T follicular helper cell (primary cell): ENCODE results near the gene RHO.
"Not testable (repeated sequence)": the region's sequence is repeated elsewhere in the genome, so short reads cannot be mapped to it uniquely, and the experiment has no call there.

Source experiments
- DNase-seq: peaks from one replicate; pipeline ENCODE4 v3.0.0-alpha.2; 2020; ENCODE audit warnings: low read depth

The RHO gene

DNA sequence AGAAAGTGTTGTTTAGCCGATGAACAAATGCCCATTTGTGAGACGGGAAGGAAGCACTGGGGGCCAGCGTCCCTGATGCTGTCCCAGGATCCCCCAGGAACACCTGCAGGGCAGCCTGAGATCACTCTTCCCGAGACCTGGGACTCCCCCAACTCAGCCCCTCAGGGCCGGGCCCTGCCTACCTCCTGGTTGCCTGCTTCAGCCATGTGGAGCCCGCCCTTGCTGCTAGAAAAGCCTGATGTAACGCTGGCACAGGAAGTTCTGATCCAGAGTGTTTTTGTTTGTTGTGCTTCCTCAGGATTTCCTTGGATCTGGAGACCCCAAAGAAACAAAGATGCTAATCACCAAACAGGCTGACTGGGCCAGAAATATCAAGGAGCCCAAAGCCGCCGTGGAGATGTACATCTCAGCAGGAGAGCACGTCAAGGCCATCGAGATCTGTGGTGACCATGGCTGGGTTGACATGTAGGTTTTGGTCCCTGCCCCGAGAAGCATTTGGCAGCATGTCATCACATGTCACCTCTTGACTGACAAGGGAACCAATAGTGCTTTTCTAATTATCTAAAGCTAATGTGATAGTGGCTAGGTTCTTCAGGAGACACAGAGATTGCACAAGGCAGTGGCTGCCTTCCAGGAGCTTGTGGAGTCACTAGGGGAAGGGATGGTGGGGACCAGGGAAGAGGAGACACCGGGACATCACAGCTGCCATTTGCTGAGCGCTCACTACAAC is 28.7 kb upstream of the RHO start:
- DNase-seq = not testable (repeated sequence)

- no peak for DNase-seq
Measured at GRCh38 chr3:129500334-129500658, 28.1 kb upstream of the RHO start.

- DNase-seq = no peak
Measured at GRCh38 chr3:129501630-129502029, 26.8 kb upstream of the RHO start.

DNA sequence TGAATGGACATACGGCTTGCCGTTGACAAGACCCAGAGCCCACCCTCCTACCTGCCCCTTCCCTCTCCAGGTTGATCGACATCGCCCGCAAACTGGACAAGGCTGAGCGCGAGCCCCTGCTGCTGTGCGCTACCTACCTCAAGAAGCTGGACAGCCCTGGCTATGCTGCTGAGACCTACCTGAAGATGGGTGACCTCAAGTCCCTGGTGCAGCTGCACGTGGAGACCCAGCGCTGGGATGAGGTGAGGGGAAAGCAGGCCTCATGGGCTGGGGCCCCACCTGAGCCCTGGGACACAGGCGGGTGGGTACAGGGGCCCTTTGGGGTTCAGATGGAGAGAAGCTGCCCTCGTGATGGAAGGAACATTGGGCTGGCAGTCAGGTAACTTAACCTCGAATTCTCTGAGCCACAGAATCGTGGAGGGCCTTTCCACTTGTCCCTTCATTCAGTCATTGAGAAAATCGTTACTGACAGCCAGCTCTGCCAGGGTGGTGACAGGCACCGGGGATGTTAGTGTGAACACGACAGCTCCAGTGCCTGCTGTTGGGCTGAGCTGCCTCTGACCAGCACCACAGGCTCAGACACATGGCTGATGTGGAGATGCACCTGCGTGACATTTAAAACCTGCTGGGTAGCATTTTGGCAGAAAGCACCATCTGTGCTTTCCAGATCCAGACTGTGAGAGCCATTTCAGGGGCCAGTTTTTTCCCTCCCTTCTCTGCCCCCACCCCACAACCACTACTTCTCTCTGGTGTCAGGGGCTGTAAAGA is 25.6 kb upstream of the RHO start:
- no peak for DNase-seq

GRCh38 chr3:129503471-129504291 is 24.8 kb upstream of the RHO start:
- DNase-seq = no peak

DNA sequence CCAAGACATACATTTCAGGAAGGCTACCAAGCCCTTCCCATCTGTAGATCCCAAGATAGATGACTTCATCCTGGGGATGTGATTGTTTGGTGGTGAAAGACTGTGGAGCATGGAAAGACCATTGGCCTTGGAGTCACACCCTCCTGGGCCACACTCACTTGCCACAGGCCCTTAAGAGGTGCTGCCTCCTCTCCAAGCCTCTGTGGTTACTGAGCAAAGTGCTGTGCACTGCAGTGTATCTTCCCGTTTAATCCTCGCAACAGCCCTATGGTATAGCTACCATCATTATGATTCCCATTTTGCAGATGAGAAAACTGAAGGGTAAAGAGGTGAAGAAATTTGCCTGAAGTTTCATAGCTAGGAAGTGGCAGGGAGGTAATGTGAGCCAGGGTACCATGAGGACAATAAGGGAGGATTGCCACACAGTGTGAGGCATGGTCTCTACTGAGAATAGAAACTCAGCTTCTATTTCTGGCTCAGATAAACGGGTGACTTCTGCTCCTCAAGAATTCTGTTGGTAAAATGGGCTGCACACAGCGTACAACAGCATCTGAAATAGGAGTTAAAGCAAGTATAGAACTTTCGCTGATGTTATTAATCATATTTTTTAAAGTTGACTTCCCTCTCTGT is 23.9 kb upstream of the RHO start:
- DNase-seq = no peak

DNA sequence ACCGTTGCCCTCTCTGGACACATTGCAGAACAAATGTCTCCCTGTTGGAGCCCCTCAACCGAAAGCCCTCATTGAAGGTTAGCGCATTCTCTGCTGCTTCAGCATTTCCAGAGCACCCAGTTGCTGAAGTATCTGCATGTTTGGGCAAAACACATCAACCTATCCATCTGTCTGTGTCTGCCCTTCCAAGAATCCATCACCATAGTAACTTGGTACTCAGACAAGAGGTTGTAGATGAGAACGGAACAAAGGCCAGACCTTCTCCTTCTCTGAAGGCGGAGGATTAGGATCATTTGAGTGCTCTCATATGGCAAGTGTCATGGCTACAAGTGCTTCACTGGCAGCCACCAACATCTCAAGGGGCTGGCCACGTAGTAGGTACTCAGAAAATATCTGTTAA is 23.1 kb upstream of the RHO start:
- DNase-seq = no peak

GRCh38 chr3:129506231-129506742 is 22.2 kb upstream of the RHO start:
- DNase-seq = no peak

GRCh38 chr3:129507181-129507831 is 21.1 kb upstream of the RHO start:
- DNase-seq = no peak

DNA sequence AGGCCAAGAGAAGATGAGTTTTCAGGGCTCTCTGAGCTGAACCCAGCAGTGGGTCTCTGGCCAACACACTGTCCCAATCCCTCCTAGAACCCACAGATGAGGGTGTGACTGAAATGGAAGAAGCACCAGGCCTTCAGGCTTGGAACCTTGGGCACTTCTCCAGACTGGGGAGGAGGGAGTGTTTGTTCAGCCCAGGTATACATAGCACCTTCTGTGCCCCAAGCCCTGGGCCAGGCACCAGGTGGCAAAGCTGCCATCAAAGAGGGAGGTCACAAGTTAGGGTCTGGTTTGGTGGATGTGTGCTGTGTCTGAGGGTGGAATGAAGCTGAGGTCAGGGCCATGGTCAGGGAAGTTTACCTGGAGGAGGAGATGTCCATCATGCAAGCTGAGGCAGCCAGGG is 15.8 kb upstream of the RHO start:
- no peak for DNase-seq

DNA sequence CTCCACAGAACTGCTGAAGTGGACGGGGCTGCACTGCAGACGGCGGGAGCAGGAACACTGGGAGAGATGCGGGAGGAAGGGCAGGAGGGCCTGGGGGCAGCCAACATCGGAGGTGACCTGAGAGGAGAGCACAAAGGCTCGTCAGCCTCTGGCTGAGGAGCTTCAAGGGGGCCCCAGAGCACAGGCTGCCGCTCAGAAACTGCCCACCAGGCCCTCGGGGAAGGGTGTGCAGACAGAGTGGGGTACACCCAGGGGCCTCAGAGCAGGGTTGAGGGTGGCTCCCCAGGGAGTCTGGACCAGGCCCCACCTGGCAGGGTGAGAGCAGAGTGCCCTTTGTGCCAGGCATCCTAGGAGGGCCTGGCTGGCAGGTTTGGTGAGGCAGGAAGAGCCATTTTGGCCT is 14.7 kb upstream of the RHO start:
- DNase-seq = no peak

DNA sequence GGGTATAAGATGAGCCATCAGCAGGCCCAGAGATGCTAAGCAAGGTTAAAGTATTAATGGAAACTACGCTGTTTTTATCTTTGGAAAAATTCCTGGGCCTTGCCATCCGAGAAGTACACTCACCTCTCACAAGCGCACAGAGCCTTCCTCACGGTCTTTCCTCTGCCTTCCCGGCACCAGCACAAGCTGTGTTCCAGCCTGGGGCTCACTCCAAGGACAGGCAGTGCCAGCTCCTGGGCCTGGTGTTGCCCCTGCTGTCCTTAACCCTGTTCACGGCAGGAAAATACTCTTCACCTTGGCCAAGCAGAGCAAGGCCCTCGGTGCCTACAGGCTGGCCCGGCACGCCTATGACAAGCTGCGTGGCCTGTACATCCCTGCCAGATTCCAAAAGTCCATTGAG is 14.3 kb upstream of the RHO start:
- DNase-seq = no peak

DNA sequence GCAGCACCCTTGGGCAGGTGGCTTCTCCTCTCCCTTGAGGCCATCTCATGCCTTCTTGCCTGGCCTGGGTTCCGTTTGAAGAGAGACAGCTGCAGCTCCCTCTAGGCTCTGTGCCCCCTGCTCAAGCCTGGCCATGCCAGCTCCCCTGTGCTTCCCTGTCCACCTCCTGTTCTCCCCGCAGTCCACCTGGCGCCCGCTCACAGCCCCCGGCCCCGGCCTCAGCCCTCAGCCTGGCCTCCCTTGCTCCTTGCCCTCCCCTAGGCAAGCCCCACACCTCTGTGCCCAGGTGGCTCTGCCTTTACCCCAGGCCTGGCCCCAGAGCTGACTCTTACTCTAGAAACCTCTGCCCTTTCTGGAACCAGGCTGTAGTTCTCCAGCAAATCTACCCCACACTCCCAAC is 13.9 kb upstream of the RHO start:
- no peak for DNase-seq

DNA sequence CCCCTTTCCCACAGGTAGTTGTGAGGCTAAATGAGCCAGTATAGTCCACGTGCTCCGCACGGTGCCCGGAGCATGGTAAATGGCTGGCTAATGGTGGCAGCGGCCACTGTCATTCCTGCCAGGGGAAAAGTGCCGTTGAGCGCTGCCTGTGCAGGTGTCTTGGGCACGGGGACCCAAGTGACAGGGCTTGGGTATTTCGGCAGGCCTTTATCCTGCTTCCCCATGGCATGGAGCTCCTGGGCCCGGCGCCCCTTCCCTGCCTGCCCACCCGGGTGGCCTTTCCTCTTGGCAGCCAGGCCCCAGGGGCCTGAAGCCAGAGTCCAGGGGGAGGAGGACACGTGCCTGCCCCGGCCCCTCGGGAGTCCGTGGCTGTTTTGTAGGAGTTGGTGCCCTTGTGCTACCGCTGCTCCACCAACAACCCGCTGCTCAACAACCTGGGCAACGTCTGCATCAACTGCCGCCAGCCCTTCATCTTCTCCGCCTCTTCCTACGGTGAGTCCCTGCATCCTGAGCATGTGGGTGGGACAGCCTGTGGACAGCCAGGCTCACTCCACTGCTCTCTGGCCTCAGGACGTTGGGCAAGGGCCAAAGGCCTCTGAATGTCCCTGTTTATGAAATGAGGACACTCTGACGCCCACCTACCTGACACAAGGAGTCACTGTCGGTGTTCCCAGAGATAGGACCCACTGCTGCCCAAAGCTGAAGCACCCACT is 13.2 kb upstream of the RHO start:
- not testable (repeated sequence) for DNase-seq

- not testable (repeated sequence) for DNase-seq
Measured at GRCh38 chr3:129515821-129516432, 12.5 kb upstream of the RHO start.

DNA sequence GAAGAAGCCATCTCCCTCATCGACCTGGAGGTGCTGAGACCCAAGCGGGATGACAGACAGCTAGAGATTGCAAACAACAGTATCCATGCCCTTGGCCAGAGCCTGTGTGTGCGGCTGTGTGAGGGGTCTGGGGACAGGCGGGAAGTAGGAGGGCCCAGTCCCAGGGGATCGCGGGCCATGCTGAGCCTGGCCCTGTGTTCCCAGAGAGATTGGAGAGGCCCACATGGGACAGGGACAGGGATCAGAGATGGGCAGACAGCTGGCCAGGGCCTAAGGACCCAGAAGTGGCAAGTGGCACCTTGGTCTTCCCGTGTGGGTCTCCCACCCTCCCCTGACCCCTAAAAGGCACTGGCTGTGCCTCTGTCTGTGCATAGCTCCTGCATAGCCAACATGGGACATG is 10.9 kb upstream of the RHO start:
- no peak for DNase-seq

DNA sequence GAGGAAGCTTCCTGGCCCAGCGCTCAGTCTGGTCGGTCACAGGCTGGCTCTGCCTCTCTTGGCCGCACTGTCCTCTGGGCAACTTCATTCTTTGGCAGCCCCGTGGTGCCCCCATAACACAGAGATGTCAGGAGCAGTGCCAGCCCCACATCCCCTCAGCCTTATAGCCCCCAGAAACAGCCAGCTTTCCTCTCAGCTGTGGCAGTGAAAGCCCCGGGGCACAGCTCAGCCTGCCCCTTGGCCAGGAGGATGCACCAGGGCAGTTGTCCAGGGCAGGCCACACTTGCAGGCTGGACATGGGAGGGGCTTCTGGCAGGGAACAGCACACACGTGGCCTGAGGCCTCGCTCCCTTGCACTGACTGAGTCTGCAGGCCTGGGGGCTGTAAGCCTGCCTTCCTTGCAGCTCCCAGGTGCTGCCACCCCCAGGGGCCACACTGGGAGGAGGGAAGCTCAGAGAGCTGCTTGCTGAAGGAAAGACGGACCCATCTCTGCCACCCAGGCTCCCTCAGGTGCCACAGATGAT is 10.3 kb upstream of the RHO start:
- no peak for DNase-seq

- DNase-seq = no peak
Measured at GRCh38 chr3:129518581-129518980, 9.9 kb upstream of the RHO start.

- DNase-seq = no peak
Measured at GRCh38 chr3:129519449-129519848, 9.0 kb upstream of the RHO start.
